Fibroblast of skin of left biceps (primary cell): ENCODE results near the gene UTS2.

ENCODE experiments used
- DNase-seq, 2 experiments: peaks; one replicate each; pipeline ENCODE4 v3.0.0-alpha.2; 2013; ENCODE audit warnings: low read depth in 2 of 2

The UTS2 gene

DNA sequence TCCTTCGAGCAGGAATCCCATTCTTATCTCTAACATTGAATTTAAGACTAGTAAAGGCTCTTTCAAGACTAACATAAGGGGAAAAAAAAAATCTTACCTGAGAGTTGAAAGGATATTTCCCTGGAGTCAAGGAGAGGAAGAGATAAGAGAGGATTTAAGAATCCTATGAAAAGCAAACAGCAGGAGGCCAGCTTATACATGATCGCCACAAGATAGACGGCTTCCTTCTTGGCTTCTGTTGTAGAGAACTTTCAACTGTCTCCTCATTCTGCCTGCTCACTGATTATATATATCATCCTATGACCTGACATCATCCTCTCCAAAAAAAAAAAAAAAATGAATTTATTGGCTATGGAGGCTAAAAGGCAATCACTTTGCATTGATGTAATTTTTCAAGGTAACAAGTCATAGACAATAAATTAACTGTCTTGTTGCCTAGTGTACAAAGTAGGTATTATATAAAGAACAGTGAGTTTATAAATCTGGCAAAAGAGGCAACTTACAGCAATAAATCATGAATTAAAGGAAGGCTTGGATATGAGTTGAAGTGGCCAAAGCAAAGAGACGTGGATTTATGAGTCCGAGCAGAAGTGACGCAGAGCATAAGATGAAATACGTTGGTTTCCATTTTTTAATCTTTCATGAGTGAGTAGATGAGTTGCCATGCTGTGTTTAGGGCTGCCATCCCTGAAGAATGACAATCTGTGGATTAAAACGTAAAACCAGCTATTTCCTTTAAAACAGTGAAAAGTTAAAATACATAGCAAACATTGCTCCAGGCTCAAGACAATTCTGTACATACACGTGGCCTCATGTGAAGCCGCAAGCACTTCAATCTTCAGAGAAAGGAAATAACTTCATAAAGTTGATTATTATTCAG, at the start of gene UTS2:
Gene UTS2 (minus strand): TSS at position 262 of the 880 bp plus-strand sequence. CDS start 62 bp downstream, at position 200.
- DNase-seq, result no peak

DNA sequence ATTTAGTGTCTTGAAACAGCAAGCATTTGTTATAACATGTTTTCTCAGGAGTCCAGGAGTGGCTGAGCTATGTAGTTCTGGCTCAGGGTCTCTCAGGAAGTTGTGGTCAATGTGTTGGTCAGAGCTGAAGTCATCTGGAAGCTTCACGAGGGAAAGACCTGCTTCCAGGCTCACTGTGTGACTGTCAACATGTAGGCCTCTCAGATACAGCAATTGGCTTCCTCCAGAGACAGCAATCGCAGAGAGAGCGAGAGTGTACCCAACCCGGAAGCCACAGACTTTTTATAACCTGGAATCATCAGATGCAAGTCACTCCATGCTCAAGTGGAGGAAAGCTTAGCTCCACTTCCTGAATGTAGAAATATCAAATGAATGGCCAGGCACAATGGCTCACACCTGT, 46.9 kb upstream of the UTS2 start:
- DNase-seq, result no peak

DNA sequence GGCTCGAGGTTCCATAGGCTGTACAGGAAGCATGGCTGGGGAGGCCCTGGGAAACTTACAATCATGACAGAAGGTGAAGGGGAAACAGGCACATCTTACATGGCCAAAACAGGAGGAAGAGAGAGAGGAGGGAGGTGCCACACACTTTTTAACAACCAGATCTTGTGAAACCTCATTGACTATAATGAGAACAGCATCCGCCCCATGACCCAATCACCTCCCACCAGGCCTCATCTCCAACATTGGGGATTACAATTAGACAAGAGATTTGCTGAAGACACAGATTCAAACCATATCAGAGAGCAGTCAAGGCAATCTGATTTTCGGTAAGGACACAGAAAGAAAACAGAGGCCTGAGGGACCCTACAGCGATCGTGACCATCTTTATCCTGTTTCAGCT, 46.1 kb upstream of the UTS2 start:
- DNase-seq, result no peak

- no peak for DNase-seq
Measured at GRCh38 chr1:7896994-7897393, 44.1 kb upstream of the UTS2 start.

DNA sequence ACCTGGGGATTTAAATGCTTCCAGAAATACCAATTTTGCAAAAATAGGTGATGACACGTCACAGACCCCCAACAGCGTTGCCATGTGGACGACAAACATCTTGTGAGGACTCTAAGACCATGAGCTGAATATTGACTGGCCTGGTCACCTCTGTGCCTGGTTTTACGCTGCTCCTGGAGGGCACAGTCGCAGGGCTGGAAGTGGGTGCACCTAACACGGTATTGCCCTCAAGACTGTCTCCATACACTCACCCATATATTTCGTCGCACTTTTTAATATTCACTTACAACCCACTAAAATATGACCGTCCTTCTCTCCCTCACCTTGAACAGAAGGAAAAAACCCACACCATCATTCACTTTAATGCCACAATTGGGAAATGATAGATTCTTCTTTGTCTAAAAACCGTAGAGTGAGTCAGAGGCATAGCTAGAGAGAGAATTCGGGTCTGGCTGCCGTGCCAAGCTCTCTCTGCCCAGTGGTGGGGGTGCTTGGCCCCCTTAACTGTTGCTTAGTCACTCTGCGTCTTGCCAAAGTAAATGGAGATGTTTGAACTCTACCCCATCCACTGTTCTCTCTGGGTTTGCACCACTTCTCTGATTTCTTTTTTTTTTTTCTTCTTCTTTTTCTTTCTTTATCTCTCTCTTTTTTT, 40.8 kb upstream of the UTS2 start:
- DNase-seq, result peak; percentile 10 to 21

DNA sequence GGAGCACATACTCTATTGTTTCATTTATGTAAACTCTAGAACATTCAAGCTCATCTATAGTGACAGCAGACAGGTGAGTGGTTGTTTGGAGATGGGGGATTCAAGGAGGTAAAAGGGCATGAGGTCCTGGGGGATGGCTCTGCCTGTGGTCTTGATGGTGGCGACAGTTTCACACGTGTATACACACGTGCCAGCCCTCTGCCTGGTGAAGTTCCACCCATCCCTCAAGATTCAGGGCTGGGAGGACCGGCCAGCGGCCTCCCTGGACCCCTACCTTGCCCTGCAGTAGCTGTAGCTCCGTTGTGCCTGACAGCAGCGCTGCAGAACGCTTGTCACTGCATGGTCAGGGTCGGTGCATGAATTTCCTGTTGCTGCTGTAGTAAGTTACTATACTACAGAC, 38.9 kb upstream of the UTS2 start:
- no peak for DNase-seq

DNA sequence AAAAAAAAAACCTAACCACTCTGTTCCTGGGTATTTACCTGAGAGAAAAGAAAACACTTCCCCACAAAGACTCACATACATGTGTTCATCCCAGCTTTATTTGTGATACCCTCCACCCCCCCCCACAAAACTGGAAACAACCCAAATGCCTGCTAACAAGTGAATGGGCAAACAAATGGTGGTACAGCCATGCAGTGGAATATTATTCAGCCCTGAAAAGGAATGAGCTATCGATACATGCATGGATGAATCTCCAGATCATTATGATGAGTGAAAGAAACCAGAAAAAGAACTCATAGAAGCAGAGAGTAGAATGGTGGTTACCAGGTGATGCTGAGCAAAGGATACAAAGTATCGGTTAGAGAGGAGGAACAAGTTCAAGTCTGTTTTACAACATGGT, 38.0 kb upstream of the UTS2 start:
- DNase-seq, result no peak

- no peak for DNase-seq
Measured at GRCh38 chr1:7888248-7889081, 35.6 kb upstream of the UTS2 start.

- no peak for DNase-seq
Measured at GRCh38 chr1:7886405-7886745, 33.5 kb upstream of the UTS2 start.

- no peak for DNase-seq
Measured at GRCh38 chr1:7885513-7886404, 32.9 kb upstream of the UTS2 start.

- no peak for DNase-seq
Measured at GRCh38 chr1:7884757-7885156, 31.9 kb upstream of the UTS2 start.

DNA sequence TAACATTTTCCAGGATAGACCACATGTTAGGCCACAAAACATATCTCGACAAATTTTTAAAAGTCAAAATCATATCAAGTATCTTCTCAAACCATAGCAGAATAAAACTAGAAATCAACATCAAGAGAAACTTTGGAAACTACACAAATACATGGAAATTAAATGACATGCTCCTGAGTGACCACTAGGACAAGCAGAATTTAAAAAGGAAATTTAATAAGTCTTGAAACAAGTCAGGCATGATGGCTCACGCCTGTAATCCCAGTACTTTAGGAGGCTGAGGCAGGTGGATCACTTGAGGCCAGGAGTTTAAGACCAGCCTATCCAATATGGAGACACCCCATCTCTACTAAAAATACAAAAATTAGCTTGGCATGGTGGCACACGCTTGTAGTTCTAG, 26.4 kb upstream of the UTS2 start:
- no peak for DNase-seq

DNA sequence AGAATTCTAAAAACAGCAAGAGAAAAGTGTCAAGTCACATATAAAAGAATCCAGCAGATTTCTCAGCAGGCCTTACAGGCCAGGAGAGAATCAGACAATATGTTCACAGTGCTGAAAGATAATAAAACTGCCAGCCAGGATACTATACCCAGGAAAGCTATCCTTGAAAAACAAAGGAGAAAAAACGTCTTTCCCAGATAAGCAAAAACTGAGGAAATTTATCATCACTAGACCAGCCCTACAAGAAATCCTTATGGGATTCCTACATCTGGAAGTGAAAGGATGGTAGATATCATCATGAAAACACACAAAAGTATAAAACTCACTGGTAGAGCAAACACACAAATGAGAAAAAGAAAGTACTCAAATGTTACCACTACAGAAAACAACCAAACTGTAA, 25.2 kb upstream of the UTS2 start:
- no peak for DNase-seq

- DNase-seq, result no peak
Measured at GRCh38 chr1:7873801-7874795, 21.2 kb upstream of the UTS2 start.

- DNase-seq, result no peak
Measured at GRCh38 chr1:7871136-7871535, 18.3 kb upstream of the UTS2 start.

DNA sequence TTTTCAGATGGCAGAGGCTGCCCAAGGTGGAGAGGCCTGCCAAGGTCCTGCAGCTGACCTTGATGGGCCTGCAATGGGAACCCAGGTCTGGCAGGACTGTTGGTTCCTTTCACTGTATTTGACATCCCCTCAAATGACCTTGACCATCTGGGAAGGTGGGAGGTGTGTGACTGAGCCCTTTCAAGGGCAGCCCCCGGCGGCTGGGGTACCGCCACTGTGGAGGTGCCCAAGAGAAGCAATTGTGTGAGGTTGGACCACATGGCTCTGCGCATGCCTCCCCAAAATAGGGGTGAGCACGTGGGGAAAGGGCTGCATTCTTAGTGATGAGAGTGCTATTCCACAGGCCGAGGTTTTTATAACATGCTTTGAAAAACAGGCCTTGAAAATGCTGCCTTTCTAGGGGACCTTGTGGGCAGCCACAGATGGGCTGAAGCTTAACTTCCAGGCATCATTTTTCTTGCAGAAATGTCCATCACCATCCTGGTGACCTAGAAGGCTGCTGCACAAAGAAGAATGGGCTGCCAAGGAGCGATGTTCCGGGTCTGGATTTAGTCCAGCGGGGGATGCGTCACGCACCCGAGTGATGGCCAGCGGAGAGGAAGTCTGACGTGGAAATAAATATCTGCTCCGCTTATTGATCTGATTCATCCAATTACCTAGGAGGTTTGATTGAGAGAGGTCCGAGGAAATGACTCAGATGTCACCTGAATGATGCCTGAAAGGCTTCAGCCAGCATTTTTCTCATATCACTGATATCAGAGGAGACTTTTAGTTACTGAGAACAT, 16.5 kb upstream of the UTS2 start:
- no peak for DNase-seq

- DNase-seq, result no peak
Measured at GRCh38 chr1:7868070-7868780, 15.4 kb upstream of the UTS2 start.

DNA sequence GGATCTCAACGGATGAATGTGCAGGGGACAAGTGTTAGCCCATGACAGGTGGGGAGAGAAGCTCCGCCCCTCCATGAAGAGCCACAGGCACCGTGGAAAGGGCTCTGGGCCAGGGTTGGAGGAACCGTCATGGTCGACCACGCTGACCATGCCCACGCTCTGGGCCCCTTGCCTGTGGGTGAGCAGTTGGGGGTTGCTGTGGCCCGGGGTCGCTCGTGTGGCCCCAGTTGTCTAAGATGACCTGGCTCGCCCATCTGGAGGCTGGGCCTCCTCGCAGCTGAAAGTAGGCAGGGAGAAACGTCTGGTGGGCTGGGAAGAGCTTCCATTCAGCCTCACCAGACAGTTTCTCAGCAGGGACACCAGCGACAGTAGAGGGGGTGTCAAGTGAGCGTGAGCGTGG, 13.1 kb upstream of the UTS2 start:
- no peak for DNase-seq
